HG03045 (cell line): ENCODE measurements around the gene STING1.

Experiments
- ATAC-seq: cut with Tn5 transposase; IDR thresholded peaks from one replicate; pipeline ENCODE4 v1.9.1; 2021; ENCODE audit warnings: mild to moderate bottlenecking, moderate library complexity; ENCODE audit not compliant: unreplicated experiment

STING1 gene

GRCh38 chr5:139468421-139468931 lies 14.1 kb downstream of the STING1 start:
- ATAC-seq, result no peak

- no peak for ATAC-seq
Observed at GRCh38 chr5:139462586-139463276, 19.8 kb downstream of the STING1 start, which contains the start of gene ECSCR. Gene ECSCR (minus strand): TSS chr5:139462743. CDS start chr5:139462670, 73 bp downstream.

- no peak for ATAC-seq
Observed at GRCh38 chr5:139461698-139462097, 20.9 kb downstream of the STING1 start.

- ATAC-seq, result no peak
Observed at GRCh38 chr5:139461176-139461575, 21.4 kb downstream of the STING1 start.

- no peak for ATAC-seq
Observed at GRCh38 chr5:139460455-139460854, 22.1 kb downstream of the STING1 start.

- ATAC-seq, result no peak
Observed at GRCh38 chr5:139459451-139459934, 23.1 kb downstream of the STING1 start.

GRCh38 chr5:139458580-139459407 lies 23.8 kb downstream of the STING1 start:
- ATAC-seq, result peak; percentile 39

- peak; percentile 41 for ATAC-seq
Observed at GRCh38 chr5:139457653-139458306, 24.8 kb downstream of the STING1 start.

- no peak for ATAC-seq
Observed at GRCh38 chr5:139457241-139457640, 25.3 kb downstream of the STING1 start.

GRCh38 chr5:139456776-139457175 lies 25.8 kb downstream of the STING1 start:
- ATAC-seq, result no peak

GRCh38 chr5:139454568-139455290 lies 27.8 kb downstream of the STING1 start:
- no peak for ATAC-seq

GRCh38 chr5:139453683-139454567 lies 28.6 kb downstream of the STING1 start:
- no peak for ATAC-seq

GRCh38 chr5:139451878-139452660 lies 30.5 kb downstream of the STING1 start:
- no peak for ATAC-seq

GRCh38 chr5:139451176-139451575 lies 31.4 kb downstream of the STING1 start:
- ATAC-seq, result no peak

GRCh38 chr5:139446956-139447779 lies 35.4 kb downstream of the STING1 start:
- peak; percentile 67 for ATAC-seq

GRCh38 chr5:139445325-139446170 lies 37.0 kb downstream of the STING1 start:
- no peak for ATAC-seq
